Lower leg skin (tissue), 3 donors: ENCODE measurements around the gene LILRA2.

Experiments
- POLR2A ChIP-seq, 2 donors: fragments of 450-650 bp; IDR thresholded peaks; one replicate each; pipeline ENCODE4 v1.6.1; 2016 to 2017; ENCODE audit warnings: antibody characterized with exemption in 2 of 2, mild to moderate bottlenecking in 1 of 2, moderate library complexity in 1 of 2
- TF ChIP-seq, protein P1 (sequence below), 3 donors: fragments of 450-650 bp; IDR thresholded peaks; one replicate each; pipeline ENCODE4 v1.5.1; 2016; ENCODE audit warnings: antibody characterized with exemption in 3 of 3, mild to moderate bottlenecking in 3 of 3, moderate library complexity in 2 of 3

GRCh38 chr19:54551950-54552912, 21.4 kb upstream of the LILRA2 start:
- TF ChIP-seq, protein P1, sequence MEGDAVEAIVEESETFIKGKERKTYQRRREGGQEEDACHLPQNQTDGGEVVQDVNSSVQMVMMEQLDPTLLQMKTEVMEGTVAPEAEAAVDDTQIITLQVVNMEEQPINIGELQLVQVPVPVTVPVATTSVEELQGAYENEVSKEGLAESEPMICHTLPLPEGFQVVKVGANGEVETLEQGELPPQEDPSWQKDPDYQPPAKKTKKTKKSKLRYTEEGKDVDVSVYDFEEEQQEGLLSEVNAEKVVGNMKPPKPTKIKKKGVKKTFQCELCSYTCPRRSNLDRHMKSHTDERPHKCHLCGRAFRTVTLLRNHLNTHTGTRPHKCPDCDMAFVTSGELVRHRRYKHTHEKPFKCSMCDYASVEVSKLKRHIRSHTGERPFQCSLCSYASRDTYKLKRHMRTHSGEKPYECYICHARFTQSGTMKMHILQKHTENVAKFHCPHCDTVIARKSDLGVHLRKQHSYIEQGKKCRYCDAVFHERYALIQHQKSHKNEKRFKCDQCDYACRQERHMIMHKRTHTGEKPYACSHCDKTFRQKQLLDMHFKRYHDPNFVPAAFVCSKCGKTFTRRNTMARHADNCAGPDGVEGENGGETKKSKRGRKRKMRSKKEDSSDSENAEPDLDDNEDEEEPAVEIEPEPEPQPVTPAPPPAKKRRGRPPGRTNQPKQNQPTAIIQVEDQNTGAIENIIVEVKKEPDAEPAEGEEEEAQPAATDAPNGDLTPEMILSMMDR (IDR thresholded peaks at IDR 0.05): no peak
- no peak for TF ChIP-seq POLR2A (IDR thresholded peaks at IDR 0.05)
